OCI-LY3 (cell line): ENCODE measurements around the gene NIPAL1.

ENCODE experiments used
- H2AFZ ChIP-seq: fragments of 200-600, 300-600 bp; shearing (Covaris generic); 2 replicates; pipeline ENCODE4 v1.6.0; 2014; ENCODE audit warnings: antibody characterized with exemption, low read depth, low read length
- H3K27ac ChIP-seq: fragments of 200-600, 300-600 bp; sonication (generic); 2 replicates; pipeline ENCODE4 v1.5.1; 2014; ENCODE audit warnings: mild to moderate bottlenecking, low read length, moderate library complexity, mixed read lengths
- H3K27me3 ChIP-seq: fragments of 200-600, 300-600 bp; sonication (generic); 2 replicates; pipeline ENCODE4 v1.6.1; 2014; ENCODE audit warnings: low read depth, low read length, mixed read lengths
- H3K36me3 ChIP-seq: fragments of 200-600, 300-600 bp; sonication (generic); replicated peaks from 2 replicates; pipeline ENCODE3; 2014; ENCODE audit warnings: low read depth, low read length, mixed read lengths
- H3K4me1 ChIP-seq: fragments of 300-600, 200-600 bp; sonication (generic); 2 replicates; pipeline ENCODE4 v1.6.1; 2014; ENCODE audit warnings: low read length, mixed read lengths
- H3K4me2 ChIP-seq: fragments of 200-600, 300-600 bp; sonication (generic); 2 replicates; pipeline ENCODE4 v1.6.1; 2014; ENCODE audit warnings: low read length, mixed read lengths
- H3K4me3 ChIP-seq: fragments of 300-600, 200-600 bp; sonication (generic); 2 replicates; pipeline ENCODE4 v1.5.1; 2014; ENCODE audit warnings: antibody characterized with exemption, mild to moderate bottlenecking, low read length, moderate library complexity
- H3K79me2 ChIP-seq: fragments of 300-600, 200-600 bp; shearing (Covaris generic); 2 replicates; pipeline ENCODE4 v1.6.1; 2014; ENCODE audit warnings: mild to moderate bottlenecking, low read length, mixed read lengths
- H3K9ac ChIP-seq: fragments of 300-600, 200-600 bp; shearing (Covaris generic); 2 replicates; pipeline ENCODE4 v1.6.0; 2014; ENCODE audit warnings: mild to moderate bottlenecking, low read length, moderate library complexity
- H3K9me3 ChIP-seq: fragments of 200-600, 300-600 bp; shearing (Covaris generic); 2 replicates; pipeline ENCODE4 v1.6.1; 2014; ENCODE audit warnings: low read length, mixed read lengths; ENCODE audit not compliant: insufficient read depth
- H4K20me1 ChIP-seq: fragments of 200-600, 300-600 bp; sonication (generic); 2 replicates; pipeline ENCODE4 v1.6.1; 2016; ENCODE audit warnings: low read length, mixed read lengths; ENCODE audit not compliant: insufficient read depth
- CTCF ChIP-seq: fragments of 200-600, 300-600 bp; sonication (generic); IDR thresholded peaks from 2 replicates; pipeline ENCODE4 v1.5.1; 2014; ENCODE audit warnings: antibody characterized with exemption, low read length, low read depth
- EZH2phosphoT487 ChIP-seq: fragments of 200-600 bp; shearing (Covaris generic); IDR thresholded peaks from 2 replicates; pipeline ENCODE4 v1.6.1; 2018; ENCODE audit warnings: antibody characterized with exemption, mixed run types, low read depth

NIPAL1 gene

GRCh38 chr4:48024522-48024921, 8.0 kb downstream of the NIPAL1 start:
- peaks cover 31% of the 10 kb centered on the region for H3K36me3 ChIP-seq
- H3K79me2 ChIP-seq = no peaks in the 10 kb centered on the region
- no peak overlapping the region for H3K27ac ChIP-seq
- H4K20me1 ChIP-seq = no peaks in the 10 kb centered on the region
- H3K4me1 ChIP-seq = peaks cover 30% of the 10 kb centered on the region
- H3K9me3 ChIP-seq = 0 out of 2 replicates have a peak, but pooled peaks cover 4% of the 10 kb centered on the region
- no peak overlapping the region for H3K4me2 ChIP-seq
- TF ChIP-seq EZH2phosphoT487 (no peak), CTCF (no peak)
- H2AFZ ChIP-seq = no peak overlapping the region
- no peak overlapping the region for H3K4me3 ChIP-seq
- H3K27me3 ChIP-seq = no peaks in the 10 kb centered on the region
- no peak overlapping the region for H3K9ac ChIP-seq

GRCh38 chr4:48025005-48025404, 8.4 kb downstream of the NIPAL1 start:
- Histone ChIP-seq H3K27me3 (no peaks in the 10 kb centered on the region), H3K27ac (no peak overlapping the region), H3K4me1 (peaks cover 35% of the 10 kb centered on the region), H3K36me3 (peaks cover 31% of the 10 kb centered on the region), H4K20me1 (no peaks in the 10 kb centered on the region), H3K79me2 (no peaks in the 10 kb centered on the region), H2AFZ (no peak overlapping the region), H3K9ac (no peak overlapping the region), H3K4me3 (no peak overlapping the region), H3K9me3 (0 out of 2 replicates have a peak, but pooled peaks cover 4% of the 10 kb centered on the region), H3K4me2 (no peak overlapping the region)
- TF ChIP-seq EZH2phosphoT487 = no peak
- no peak for TF ChIP-seq CTCF

GRCh38 chr4:48027653-48028052, 11.1 kb downstream of the NIPAL1 start:
- H3K4me1 ChIP-seq = peaks cover 51% of the 10 kb centered on the region
- no peak overlapping the region for H2AFZ ChIP-seq
- no peaks in the 10 kb centered on the region for H3K79me2 ChIP-seq
- no peaks in the 10 kb centered on the region for H3K27me3 ChIP-seq
- H3K4me3 ChIP-seq = no peak overlapping the region
- H3K9me3 ChIP-seq = 0 out of 2 replicates have a peak, but pooled peaks cover 4% of the 10 kb centered on the region
- H4K20me1 ChIP-seq = no peaks in the 10 kb centered on the region
- H3K36me3 ChIP-seq = peaks cover 31% of the 10 kb centered on the region
- TF ChIP-seq CTCF (no peak), EZH2phosphoT487 (no peak)
- no peak overlapping the region for H3K9ac ChIP-seq
- peak overlapping the region; percentile 39 for H3K4me2 ChIP-seq
- H3K27ac ChIP-seq = no peak overlapping the region

- Histone ChIP-seq H4K20me1 (no peaks in the 10 kb centered on the region), H3K27ac (no peak overlapping the region), H3K9ac (no peak overlapping the region), H3K4me2 (no peak overlapping the region), H3K36me3 (peaks cover 31% of the 10 kb centered on the region), H2AFZ (no peak overlapping the region), H3K4me3 (no peak overlapping the region), H3K27me3 (no peaks in the 10 kb centered on the region), H3K79me2 (no peaks in the 10 kb centered on the region), H3K4me1 (peaks cover 61% of the 10 kb centered on the region), H3K9me3 (0 out of 2 replicates have a peak, but pooled peaks cover 4% of the 10 kb centered on the region)
- no peak for TF ChIP-seq CTCF
- no peak for TF ChIP-seq EZH2phosphoT487
Measured at GRCh38 chr4:48028696-48029095, 12.1 kb downstream of the NIPAL1 start.
